OCI-LY7 (cell line): ENCODE data around the gene GNG7. TPM values are rescaled to one million over a fixed set of nuclear protein-coding genes. Genes with fewer than 3 reads are reported as not detected.

Experiments used
- BruUV-seq: library from RNA; stranded (reverse); fragments of 400-500 nt; replicated peaks from 2 replicates; lab custom pipeline; 2021; lab: Mats Ljungman, UMichigan
- CTCF ChIA-PET: fragments of 300-600 bp; sonication (Branson Sonifier 250); formaldehyde crosslinking; loops from one replicate; lab custom pipeline; 2022; ENCODE audit warnings: antibody characterized with exemption; ENCODE audit not compliant: unreplicated experiment; lab: Charles Lee
- POLR2A ChIA-PET: fragments of 300-600 bp; sonication (Branson Sonifier 250); formaldehyde crosslinking; loops from one replicate; lab custom pipeline; 2022; ENCODE audit warnings: antibody characterized with exemption; lab: Charles Lee
- DNase-seq: peaks from one replicate; pipeline ENCODE4 v3.0.0-alpha.2; 2015; ENCODE audit warnings: low spot score
- H2AFZ ChIP-seq: fragments of 200-600 bp; sonication (generic), shearing (Covaris generic); 2 replicates; pipeline ENCODE4 v1.6.1; 2014; ENCODE audit warnings: mild to moderate bottlenecking, antibody characterized with exemption, low read length, moderate library complexity
- H3K27ac ChIP-seq: fragments of 200-600 bp; sonication (generic); 2 replicates; pipeline ENCODE4 v1.5.1; 2014; ENCODE audit warnings: mixed run types, low read depth, mild to moderate bottlenecking, moderate library complexity, low read length, inconsistent platforms; ENCODE audit not compliant: poor library complexity, severe bottlenecking
- H3K36me3 ChIP-seq: fragments of 200-600 bp; sonication (generic); 2 replicates; pipeline ENCODE4 v1.6.1; 2014; ENCODE audit warnings: mild to moderate bottlenecking, antibody characterized with exemption, low read length, moderate library complexity, mixed read lengths; ENCODE audit not compliant: insufficient read depth
- H3K4me1 ChIP-seq: fragments of 200-600 bp; sonication (generic); 2 replicates; pipeline ENCODE4 v1.5.1; 2014; ENCODE audit warnings: mild to moderate bottlenecking, low read length; ENCODE audit not compliant: insufficient read depth, poor library complexity, severe bottlenecking
- H3K4me2 ChIP-seq: fragments of 200-600 bp; sonication (generic); 2 replicates; pipeline ENCODE4 v1.6.1; 2014; ENCODE audit warnings: mild to moderate bottlenecking, low read length
- H3K4me3 ChIP-seq: fragments of 200-600 bp; sonication (generic); 2 replicates; pipeline ENCODE4 v1.5.1; 2014; ENCODE audit warnings: mild to moderate bottlenecking, low read depth, low read length; ENCODE audit not compliant: poor library complexity, severe bottlenecking
- H3K79me2 ChIP-seq: fragments of 200-600 bp; sonication (generic); 2 replicates; pipeline ENCODE4 v1.6.1; 2016; ENCODE audit warnings: low read depth, mild to moderate bottlenecking, low read length, moderate library complexity, mixed read lengths; ENCODE audit not compliant: insufficient read depth
- H3K9me2 ChIP-seq: fragments of 200-600 bp; sonication (generic); 2 replicates; pipeline ENCODE4 v1.6.1; 2016; ENCODE audit warnings: mild to moderate bottlenecking, low read length, mixed read lengths; ENCODE audit not compliant: insufficient read depth
- H3K9me3 ChIP-seq: fragments of 200-600 bp; sonication (generic); 2 replicates; pipeline ENCODE4 v1.6.1; 2014; ENCODE audit warnings: mild to moderate bottlenecking, mixed run types, low read length, mixed read lengths
- H4K20me1 ChIP-seq: fragments of 200-600 bp; sonication (generic); 2 replicates; pipeline ENCODE4 v1.6.1; 2014; ENCODE audit warnings: mild to moderate bottlenecking, antibody characterized with exemption, low read length, moderate library complexity, mixed read lengths; ENCODE audit not compliant: insufficient read depth
- EZH2phosphoT487 ChIP-seq: fragments of 200-600 bp; sonication (generic); IDR thresholded peaks from 2 replicates; pipeline ENCODE4 v1.6.1; 2018; ENCODE audit warnings: low read depth, borderline replicate concordance, mild to moderate bottlenecking, mixed run types, antibody characterized with exemption, low read length, moderate library complexity, mixed read lengths
- intact Hi-C: fragments of 100-400 bp; cut with micrococcal nuclease; formaldehyde crosslinking; loops from one replicate; pipeline ENCODE4 v1.10.0; 2022; ENCODE audit not compliant: unreplicated experiment
- total RNA-seq, 2 experiments: library from RNA; depleted of rRNA in 1 of 2; stranded (reverse); fragments of >200 nt in 1 of 2; shearing (Covaris generic) in 1 of 2; gene quantifications; 2 replicates each; pipeline ENCODE4 v1.2.3, GENCODE V29; 2014 to 2022
- TF ChIP-seq, protein P1 (sequence below): fragments of 200-600 bp; sonication (generic); conservative IDR thresholded peaks from 2 replicates; pipeline ENCODE4 v1.5.1; 2014; ENCODE audit warnings: mild to moderate bottlenecking, antibody characterized with exemption, low read length, moderate library complexity, mixed read lengths

The GNG7 gene
- total RNA-seq, 2 experiments from 2014 or later, result 13.9 to 15.3 TPM

DNA sequence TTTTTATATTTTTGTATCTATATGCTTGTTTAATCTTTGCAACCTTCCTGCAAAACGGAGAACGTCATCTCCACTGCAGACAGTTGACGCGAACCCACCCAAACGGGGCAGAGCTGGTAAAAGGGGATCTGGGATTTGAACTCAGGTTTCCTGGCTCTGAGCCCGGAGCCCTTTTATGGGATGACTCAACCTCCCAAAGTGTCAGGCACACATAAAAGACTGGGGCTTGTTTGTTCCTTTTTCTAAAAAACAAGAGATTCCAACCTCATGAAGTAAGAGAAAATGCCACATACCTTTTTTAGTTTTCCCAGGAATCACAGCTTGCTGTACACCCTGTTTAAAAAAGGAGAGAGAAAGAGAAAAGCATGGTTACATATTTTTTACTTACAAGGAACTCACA, 147.6 kb downstream of the GNG7 start:
- intact Hi-C loops, result no loop called here
- no peak overlapping the region for H3K4me3 ChIP-seq
- H3K9me3 ChIP-seq, result no peaks in the 10 kb centered on the region
- POLR2A ChIA-PET, result interaction anchor here (0.9 kb wide), 1 partner anchor 79 kb away, joined by 3 read pairs; the partner anchor contains the start of gene GADD45B
- no TSS peak for BruUV-seq
- TF ChIP-seq EZH2phosphoT487, result no peak
- TF ChIP-seq, protein P1, sequence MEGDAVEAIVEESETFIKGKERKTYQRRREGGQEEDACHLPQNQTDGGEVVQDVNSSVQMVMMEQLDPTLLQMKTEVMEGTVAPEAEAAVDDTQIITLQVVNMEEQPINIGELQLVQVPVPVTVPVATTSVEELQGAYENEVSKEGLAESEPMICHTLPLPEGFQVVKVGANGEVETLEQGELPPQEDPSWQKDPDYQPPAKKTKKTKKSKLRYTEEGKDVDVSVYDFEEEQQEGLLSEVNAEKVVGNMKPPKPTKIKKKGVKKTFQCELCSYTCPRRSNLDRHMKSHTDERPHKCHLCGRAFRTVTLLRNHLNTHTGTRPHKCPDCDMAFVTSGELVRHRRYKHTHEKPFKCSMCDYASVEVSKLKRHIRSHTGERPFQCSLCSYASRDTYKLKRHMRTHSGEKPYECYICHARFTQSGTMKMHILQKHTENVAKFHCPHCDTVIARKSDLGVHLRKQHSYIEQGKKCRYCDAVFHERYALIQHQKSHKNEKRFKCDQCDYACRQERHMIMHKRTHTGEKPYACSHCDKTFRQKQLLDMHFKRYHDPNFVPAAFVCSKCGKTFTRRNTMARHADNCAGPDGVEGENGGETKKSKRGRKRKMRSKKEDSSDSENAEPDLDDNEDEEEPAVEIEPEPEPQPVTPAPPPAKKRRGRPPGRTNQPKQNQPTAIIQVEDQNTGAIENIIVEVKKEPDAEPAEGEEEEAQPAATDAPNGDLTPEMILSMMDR, result no peak
- no peak overlapping the region for H2AFZ ChIP-seq
- no peak overlapping the region for H3K27ac ChIP-seq
- H3K4me1 ChIP-seq, result peaks cover 9% of the 10 kb centered on the region
- H3K9me2 ChIP-seq, result no peaks in the 10 kb centered on the region
- DNase-seq, result no peak
- H3K36me3 ChIP-seq, result no peaks in the 10 kb centered on the region
- H3K79me2 ChIP-seq, result no peaks in the 10 kb centered on the region
- CTCF ChIA-PET, result no interaction called here
- H3K4me2 ChIP-seq, result no peak overlapping the region
- H4K20me1 ChIP-seq, result no peaks in the 10 kb centered on the region

DNA sequence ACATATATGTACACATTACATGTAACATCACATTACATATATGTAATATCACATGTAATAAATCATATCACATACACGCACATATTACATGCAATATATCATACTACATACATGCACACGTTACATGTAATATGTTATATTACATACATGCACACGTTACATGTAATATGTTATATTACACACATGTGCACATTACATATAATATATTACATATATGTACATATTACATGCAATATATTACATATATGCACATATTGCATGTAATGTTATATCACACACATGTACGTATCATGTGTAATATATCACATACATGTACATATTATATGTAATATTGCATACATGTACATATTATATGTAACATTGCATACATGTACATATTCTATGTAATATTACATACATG, 149.0 kb downstream of the GNG7 start:
- Histone ChIP-seq H3K79me2 (no peaks in the 10 kb centered on the region), H3K4me3 (no peak overlapping the region), H3K27ac (no peak overlapping the region), H3K4me1 (peaks cover 9% of the 10 kb centered on the region), H3K9me3 (no peaks in the 10 kb centered on the region), H3K4me2 (peak overlapping the region; percentile 75; the same call in 1 of the 2 replicates), H2AFZ (no peak overlapping the region), H3K36me3 (no peaks in the 10 kb centered on the region), H3K9me2 (no peaks in the 10 kb centered on the region), H4K20me1 (no peaks in the 10 kb centered on the region)
- intact Hi-C loops, result no loop called here
- DNase-seq, result no peak
- no peak for TF ChIP-seq EZH2phosphoT487
- TF ChIP-seq, protein P1, result no peak
- CTCF ChIA-PET, result interaction anchor here (0.6 kb wide), 1 partner anchor 77 kb away, joined by 8 read pairs; no protein-coding TSS in a partner anchor
- POLR2A ChIA-PET, result interaction anchor here (0.8 to 1.3 kb wide), 3 partner anchors 34 to 77 kb away, joined by 4 to 6 read pairs (median 5); partner anchors contain the start of gene GADD45B
- no TSS peak for BruUV-seq

DNA sequence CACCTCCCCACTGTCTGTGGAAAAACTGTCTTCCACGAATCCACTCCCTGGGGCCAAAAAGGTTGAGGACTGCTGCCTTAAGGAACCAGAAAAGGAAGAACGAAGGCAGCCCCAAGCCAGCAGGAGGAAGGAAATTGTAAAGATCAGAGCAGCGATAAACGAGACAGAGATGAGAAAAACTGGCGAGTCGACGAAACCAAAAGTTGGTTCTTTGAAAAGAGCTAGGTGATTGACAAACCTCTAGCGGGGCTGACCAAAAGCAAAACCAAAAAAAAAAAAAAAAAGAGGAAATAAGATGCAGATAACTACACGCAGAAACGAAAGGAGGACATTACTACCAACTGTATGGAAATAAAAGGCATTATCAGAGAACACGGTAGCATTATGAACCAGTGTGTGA, 149.6 kb downstream of the GNG7 start:
- Histone ChIP-seq H3K27ac (peak overlapping the region; percentile 69), H3K79me2 (no peaks in the 10 kb centered on the region), H3K4me3 (peak overlapping the region; percentile 62), H2AFZ (peak overlapping the region; percentile 59), H3K9me2 (no peaks in the 10 kb centered on the region), H3K36me3 (no peaks in the 10 kb centered on the region), H3K9me3 (no peaks in the 10 kb centered on the region), H3K4me2 (peak overlapping the region; percentile 75), H4K20me1 (no peaks in the 10 kb centered on the region), H3K4me1 (peaks cover 9% of the 10 kb centered on the region)
- intact Hi-C loops, result no loop called here
- ChIA-PET CTCF (no interaction called here), POLR2A (interaction anchor here (0.8 to 1.3 kb wide), 3 partner anchors 35 to 77 kb away, joined by 4 to 6 read pairs (median 5); partner anchors contain the start of gene GADD45B)
- DNase-seq, result peak; percentile 78
- BruUV-seq, result no TSS peak
- TF ChIP-seq EZH2phosphoT487, result no peak
